Measurements from ENCODE around the gene DCAF16. TPM values are rescaled to one million over a fixed set of nuclear protein-coding genes. Genes with fewer than 3 reads are reported as not detected.

The DCAF16 gene
- total RNA-seq, 2 donors from 2014 or later, result 52.0 to 63.1 TPM

- Mint-ChIP-seq H3K4me3 (no peak overlapping the region), H3K27ac (no peak overlapping the region), H3K4me1 (peaks cover 3% of the 10 kb centered on the region), H3K27me3 (ENCODE audit: insufficient read depth) (no peaks in the 10 kb centered on the region), H3K9me3 (peaks cover 22% of the 10 kb centered on the region), H3K36me3 (ENCODE audit: low read depth) (no peaks in the 10 kb centered on the region)
- Histone ChIP-seq H3K9ac (ENCODE audit: extremely low read depth, low read length, poor library complexity, severe bottlenecking) (no peak overlapping the region), H3K4me3 (ENCODE audit: low read length) (no peak overlapping the region), H3K9me3 (ENCODE audit: control insufficient read depth, low read length) (peaks cover 10% of the 10 kb centered on the region), H3K36me3 (ENCODE audit: control insufficient read depth, insufficient read depth, low read length) (no peaks in the 10 kb centered on the region), H3K27me3 (ENCODE audit: control insufficient read depth, insufficient read depth, low read length, poor library complexity, severe bottlenecking) (no peaks in the 10 kb centered on the region), H3K27ac (ENCODE audit: low read depth, low read length) (no peak overlapping the region), H3K4me1 (ENCODE audit: control insufficient read depth, insufficient read depth, low read length) (no peaks in the 10 kb centered on the region)
- WGBS, 2 experiments (ENCODE audit: insufficient coverage in 1 of 2, insufficient read length in 1 of 2), result 81 to 100% methylated on average over 1 of the region's 1 CpG
- peak; percentile 54 for TF ChIP-seq CTCF (conservative IDR thresholded peaks at IDR 0.05)
- DNase-seq, result no peak
Measured at GRCh38 chr4:17762726-17763125, 47.8 kb downstream of the DCAF16 start.

DNA sequence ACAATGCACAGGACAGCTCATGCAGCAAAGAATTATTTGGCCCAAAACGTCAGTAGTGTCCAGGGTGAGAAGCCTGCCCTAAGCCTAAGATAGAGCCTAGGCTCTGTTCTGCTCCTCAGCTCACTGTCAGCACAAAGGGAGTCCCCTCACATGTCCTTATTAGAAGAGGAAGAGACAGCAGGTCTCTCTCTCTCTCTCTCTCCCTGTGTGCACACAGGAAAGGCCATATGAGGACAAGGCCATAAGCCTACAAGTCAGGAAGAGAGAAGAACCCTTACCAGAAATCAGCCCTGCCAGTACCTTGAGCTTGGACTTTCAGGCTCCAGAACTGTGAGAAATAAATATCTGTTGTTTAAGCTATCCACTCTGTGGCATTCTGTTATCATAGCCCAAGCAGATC is 49.5 kb downstream of the DCAF16 start:
- H3K27me3 Mint-ChIP-seq (ENCODE audit: insufficient read depth), result peaks cover 3% of the 10 kb centered on the region
- no peak overlapping the region for H3K4me3 ChIP-seq (ENCODE audit: low read length)
- DNase-seq, result no peak
- 59 to 75% methylated on average over 1 of the region's 1 CpG for WGBS, 2 experiments (ENCODE audit: insufficient coverage in 1 of 2, insufficient read length in 1 of 2)
- no peaks in the 10 kb centered on the region for H3K4me1 ChIP-seq (ENCODE audit: control insufficient read depth, insufficient read depth, low read length)
- H3K4me1 Mint-ChIP-seq, result peaks cover 3% of the 10 kb centered on the region
- TF ChIP-seq CTCF (conservative IDR thresholded peaks at IDR 0.05), result no peak
- peaks cover 10% of the 10 kb centered on the region for H3K9me3 Mint-ChIP-seq
- H3K9ac ChIP-seq (ENCODE audit: extremely low read depth, low read length, poor library complexity, severe bottlenecking), result no peak overlapping the region
- no peaks in the 10 kb centered on the region for H3K36me3 ChIP-seq (ENCODE audit: control insufficient read depth, insufficient read depth, low read length)
- H3K27ac ChIP-seq (ENCODE audit: low read depth, low read length), result no peak overlapping the region
- H3K27ac Mint-ChIP-seq, result no peak overlapping the region
- no peak overlapping the region for H3K4me3 Mint-ChIP-seq
- no peaks in the 10 kb centered on the region for H3K36me3 Mint-ChIP-seq (ENCODE audit: low read depth)
- peaks cover 7% of the 10 kb centered on the region for H3K9me3 ChIP-seq (ENCODE audit: control insufficient read depth, low read length)
- no peaks in the 10 kb centered on the region for H3K27me3 ChIP-seq (ENCODE audit: control insufficient read depth, insufficient read depth, low read length, poor library complexity, severe bottlenecking)

- no peak overlapping the region for H3K4me3 Mint-ChIP-seq
- H3K27me3 Mint-ChIP-seq (ENCODE audit: insufficient read depth), result peaks cover 3% of the 10 kb centered on the region
- H3K9me3 ChIP-seq (ENCODE audit: control insufficient read depth, low read length), result peaks cover 3% of the 10 kb centered on the region
- no peak for TF ChIP-seq CTCF (conservative IDR thresholded peaks at IDR 0.05)
- H3K4me3 ChIP-seq (ENCODE audit: low read length), result no peak overlapping the region
- no peaks in the 10 kb centered on the region for H3K36me3 Mint-ChIP-seq (ENCODE audit: low read depth)
- peaks cover 3% of the 10 kb centered on the region for H3K4me1 Mint-ChIP-seq
- no peaks in the 10 kb centered on the region for H3K27me3 ChIP-seq (ENCODE audit: control insufficient read depth, insufficient read depth, low read length, poor library complexity, severe bottlenecking)
- 57 to 60% methylated on average over 6 of the region's 6 CpGs for WGBS, 2 experiments (ENCODE audit: insufficient coverage in 1 of 2, insufficient read length in 1 of 2)
- H3K27ac Mint-ChIP-seq, result no peak overlapping the region
- H3K27ac ChIP-seq (ENCODE audit: low read depth, low read length), result no peak overlapping the region
- no peak for DNase-seq
- H3K9me3 Mint-ChIP-seq, result peaks cover 5% of the 10 kb centered on the region
- H3K36me3 ChIP-seq (ENCODE audit: control insufficient read depth, insufficient read depth, low read length), result no peaks in the 10 kb centered on the region
- no peaks in the 10 kb centered on the region for H3K4me1 ChIP-seq (ENCODE audit: control insufficient read depth, insufficient read depth, low read length)
- H3K9ac ChIP-seq (ENCODE audit: extremely low read depth, low read length, poor library complexity, severe bottlenecking), result no peak overlapping the region
Measured at GRCh38 chr4:17760626-17761025, 49.9 kb downstream of the DCAF16 start.

All from endodermal cell (in vitro differentiated cells).